Fibroblast of gingiva (primary cell): ENCODE results near the gene PDK1.
A peak's percentile ranks its signal among the peaks of the same experiment; 100 is the strongest.
"Not testable (repeated sequence)": the region's sequence is repeated elsewhere in the genome, so short reads cannot be mapped to it uniquely, and the experiment has no call there.

ENCODE experiments used
- DNase-seq: peaks from one replicate; pipeline ENCODE4 v3.0.0-alpha.2; 2011; ENCODE audit warnings: low read depth

PDK1 gene

DNA sequence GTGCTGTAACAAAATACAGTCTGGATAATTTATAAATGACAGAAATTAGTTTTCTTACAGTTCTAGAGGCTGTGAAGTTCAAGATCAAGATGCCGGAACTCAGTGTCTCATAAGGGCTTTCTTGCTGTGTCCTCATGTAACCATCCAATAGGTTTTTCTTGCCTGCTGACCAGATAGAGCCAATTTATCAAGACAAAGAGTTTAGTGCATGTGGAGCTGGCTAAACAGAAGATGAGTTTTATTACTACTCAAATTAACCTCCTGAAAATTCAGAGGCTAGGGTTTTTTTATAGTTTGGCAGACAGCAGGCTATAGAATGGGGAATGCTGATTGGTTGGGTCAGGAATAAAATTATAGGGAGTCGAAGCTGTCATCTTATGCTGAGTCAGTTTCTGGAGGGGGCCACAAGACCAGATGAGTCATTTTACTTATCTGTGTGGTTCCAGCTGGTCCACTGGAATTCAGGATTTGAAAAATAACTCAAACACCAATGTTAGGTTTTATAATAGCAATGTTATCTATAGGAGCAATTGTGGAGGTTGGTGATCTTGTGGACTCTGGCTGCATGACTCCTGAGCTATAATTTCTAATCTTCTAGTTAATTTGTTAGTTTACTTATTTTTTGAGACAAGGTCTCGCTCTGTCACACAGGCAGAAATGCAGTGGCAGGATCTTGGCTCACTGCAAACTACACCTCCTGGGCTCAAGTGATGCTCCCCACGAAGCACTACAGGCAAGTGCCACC lies 3.2 kb upstream of the PDK1 start:
- peak; percentile 60 for DNase-seq

DNA sequence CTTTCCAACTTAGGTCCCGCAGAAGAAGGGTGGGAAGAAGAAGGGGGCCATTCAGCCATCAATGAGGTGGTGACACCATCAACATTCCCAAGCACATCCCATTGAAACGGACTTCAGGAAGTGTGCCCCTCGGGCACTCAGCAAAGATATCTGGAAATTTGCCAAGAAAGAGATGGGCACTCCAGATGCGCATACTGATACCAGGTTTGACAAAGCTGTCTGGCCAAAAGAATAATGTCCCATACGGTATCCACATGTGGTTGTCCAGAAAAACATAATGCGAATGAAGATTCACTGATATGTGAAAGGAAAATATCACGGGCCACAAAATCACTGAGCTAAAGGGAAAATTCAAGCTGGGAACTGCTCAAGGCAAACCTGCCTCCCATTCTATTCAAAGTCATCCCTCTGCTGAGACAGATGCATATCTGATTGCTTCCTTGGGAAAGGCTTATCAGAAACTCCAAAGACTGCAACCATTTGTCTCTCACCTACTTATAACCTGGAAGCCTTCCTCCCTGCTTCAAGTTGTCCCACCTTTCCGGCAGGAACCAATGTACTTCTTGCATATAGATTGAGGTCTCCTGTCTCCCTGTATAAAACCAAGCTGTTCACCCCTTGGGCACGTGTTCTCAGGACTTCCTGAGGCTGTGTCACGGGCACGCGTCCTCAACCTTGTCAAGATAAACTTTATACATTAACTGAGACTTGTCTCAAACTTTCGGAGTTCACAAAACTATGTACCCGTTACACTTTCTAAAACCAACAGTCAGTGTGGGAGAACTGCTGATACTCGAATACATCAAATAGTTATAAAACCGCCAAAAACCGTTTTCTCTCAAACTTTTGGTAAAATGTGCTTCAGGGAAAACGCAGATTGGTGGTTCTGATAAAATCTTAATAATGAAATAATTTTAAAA lies 1.3 kb upstream of the PDK1 start:
- no peak for DNase-seq

DNA sequence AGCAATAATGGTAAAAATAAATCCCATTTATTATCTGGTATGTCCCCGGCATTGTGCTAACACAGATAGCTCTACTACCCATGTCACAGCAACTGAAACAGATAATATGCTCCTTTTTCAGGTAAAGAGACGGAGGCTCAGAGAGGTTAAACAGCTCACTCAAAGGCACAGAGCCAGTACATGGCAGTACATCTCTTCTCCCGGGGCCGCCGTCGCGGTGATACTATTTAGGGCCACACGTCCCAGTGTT lies 693 bp upstream of the PDK1 start:
- no peak for DNase-seq

DNA sequence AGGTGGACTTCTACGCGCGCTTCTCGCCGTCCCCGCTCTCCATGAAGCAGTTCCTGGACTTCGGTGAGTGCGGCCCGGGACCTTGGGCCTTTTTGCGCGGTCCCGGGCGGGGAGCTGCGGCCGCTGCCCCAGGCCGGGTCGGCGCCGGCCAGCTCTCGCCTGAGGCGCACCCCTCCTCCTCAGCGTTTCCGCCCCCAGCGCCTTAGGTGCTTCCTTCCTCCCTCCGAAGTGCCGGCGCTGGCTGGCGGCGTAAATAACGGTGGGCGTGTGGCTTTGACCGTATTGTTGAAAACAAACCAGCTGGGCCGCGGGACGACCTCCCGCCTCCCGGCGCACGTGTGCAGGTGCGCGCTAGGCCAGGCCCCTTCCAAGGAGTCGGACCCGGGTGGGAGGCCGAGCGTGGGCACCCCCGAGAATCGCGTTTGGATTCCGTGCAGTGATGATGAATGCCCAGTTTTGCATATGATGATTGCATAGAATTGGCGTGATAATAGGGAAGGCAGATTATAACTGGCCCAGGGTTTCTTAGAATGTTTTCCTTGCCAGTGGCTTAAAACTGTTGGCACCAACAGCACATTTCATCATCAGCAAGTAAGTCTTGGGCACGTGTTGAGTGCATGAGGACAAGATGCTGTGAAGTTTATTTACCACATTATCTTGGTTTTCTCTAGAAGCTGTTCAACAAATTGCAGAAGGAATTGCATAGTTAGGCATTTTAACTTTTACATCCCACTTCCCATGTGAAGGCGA lies 569 bp downstream of the PDK1 start:
- DNase-seq: peak; percentile 85

DNA sequence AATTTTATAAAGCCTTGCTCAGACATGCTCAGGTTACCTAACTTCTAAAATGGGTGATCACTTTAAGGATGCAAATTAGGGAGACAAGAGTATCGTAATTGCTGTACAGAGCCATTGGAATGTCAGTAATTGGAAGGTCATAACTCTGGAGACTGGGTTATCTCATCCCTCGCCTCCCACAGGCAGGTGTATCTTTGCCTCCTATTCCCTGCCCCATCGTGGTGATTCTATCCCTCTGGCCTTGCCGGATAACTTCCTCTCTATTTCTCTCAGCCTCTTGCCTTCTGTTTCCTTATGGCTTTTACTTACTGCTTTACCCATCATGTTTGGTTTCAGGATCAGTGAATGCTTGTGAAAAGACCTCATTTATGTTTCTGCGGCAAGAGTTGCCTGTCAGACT lies 2.5 kb downstream of the PDK1 start:
- DNase-seq: no peak

DNA sequence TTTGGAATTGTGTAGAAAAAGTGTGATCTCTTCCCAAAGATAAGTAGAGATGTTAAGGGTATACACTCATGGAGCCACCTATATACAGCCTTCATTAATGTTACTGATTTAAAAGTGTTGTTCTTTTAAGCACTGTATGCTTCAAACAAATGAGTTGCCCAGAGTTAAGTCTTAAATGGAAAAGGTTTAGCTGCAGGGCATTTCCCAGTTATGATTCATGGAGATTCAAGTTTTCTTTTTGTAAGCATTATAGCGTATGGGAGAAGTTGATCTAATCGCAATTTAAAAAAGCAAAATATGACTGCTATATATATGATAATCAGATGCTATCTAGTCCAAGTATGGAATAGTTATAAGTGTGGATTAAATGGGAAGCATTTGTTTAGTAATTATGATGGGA lies 4.8 kb downstream of the PDK1 start:
- no peak for DNase-seq

DNA sequence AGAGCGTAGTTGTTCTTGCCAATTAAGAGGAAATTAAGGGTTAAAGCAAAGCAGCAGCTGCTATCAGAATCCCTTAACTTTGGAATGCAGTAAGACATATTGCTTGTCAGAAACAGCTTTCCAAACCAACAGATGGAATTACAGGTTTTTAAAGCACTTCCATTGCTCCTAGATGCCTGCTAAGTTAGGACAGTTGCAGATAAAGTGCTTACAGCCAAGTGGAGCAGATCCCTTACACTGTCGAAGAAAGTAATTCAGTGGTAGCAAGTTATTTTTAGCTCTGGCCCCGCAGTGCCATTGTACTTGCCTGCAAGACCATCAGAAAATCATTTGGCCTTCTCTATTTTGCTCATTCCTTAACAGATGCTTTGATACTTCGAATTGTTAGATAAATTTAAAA lies 5.4 kb downstream of the PDK1 start:
- DNase-seq: no peak

DNA sequence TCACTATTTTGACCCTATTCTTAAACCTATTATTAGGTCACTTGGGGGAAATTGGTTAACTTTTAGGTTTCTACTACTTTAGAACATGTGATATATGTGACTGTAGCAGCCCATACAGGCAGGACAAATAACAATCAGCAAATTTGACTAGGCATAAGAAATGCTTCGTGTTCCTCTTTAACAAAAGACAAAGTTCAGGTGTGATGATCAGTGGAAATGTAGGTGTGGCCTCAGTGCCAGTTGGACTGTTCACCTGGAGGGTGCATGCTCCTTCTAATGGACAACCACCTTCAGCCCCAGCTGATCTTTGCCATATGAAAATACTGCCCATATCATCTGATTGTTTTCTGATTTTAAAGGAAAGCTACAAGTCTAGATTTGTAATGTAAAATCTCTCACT lies 6.4 kb downstream of the PDK1 start:
- DNase-seq: no peak

DNA sequence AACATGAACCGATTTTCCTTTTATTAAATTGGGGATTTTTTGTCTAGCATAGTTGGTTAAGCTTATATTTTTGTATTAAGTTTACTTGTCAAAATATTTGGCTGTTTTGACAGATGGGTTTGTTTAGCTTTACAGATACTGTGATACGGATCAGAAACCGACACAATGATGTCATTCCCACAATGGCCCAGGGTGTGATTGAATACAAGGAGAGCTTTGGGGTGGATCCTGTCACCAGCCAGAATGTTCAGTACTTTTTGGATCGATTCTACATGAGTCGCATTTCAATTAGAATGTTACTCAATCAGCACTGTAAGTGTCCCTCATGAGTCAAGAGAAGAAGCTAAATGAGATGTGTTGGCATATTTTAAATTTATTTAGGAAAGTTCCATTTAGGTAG lies 8.5 kb downstream of the PDK1 start:
- peak; percentile 6 for DNase-seq

DNA sequence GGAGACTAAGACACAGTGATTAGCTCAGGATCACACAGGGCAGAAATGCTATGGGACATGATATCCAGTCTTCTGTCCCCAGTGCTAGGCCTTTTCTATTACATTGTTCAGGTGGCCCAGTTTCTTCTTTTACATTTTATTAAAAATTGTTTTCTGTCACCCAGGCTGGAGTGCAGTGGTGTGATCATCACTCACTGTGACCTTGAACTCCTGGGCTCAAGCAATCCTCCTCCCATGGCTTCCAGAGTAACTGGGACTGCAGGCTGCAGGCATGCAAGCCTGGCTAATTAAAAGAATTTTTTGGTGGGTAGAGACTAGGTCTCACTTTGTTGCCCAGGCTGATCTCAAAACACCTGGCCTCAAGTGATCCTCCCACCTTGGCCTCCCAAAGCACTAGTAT lies 15.4 kb downstream of the PDK1 start:
- no peak for DNase-seq

DNA sequence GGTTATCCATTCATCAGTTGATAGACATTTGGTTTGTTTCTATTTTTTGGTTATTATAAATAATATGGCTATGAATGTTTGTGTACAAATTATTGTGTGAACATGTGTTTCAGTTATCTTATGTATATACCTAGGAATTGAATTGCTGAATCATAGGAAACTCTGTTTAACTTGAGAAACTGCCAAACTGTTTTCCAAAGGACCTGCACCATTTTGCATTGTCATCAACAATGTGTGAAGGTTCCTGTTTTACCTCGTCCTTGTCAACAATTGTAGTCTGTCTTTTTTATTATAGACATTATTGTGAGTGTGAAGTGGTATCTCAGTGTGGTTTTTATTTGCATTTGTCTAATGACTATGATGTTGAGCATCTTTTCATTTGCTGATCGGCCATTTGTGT lies 17.1 kb downstream of the PDK1 start:
- DNase-seq: no peak

DNA sequence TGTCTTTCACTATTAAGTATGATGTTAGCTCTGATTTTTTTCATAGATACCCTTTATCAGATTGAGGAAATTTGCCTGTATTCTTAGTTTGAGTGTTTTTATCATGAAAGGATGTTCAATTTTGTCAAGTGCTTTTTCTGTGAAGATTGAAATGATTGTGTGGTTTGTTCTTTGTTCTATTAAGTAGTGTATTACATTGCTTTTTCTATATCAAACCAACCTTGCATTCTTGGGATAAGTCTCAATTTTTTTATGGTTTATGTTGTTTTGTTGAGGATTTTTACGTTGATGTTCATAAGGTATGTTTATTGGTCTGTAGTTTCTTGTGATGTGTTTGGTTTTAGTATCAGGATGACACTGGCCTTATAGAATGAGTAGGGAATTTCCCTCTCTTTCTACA lies 19.1 kb downstream of the PDK1 start:
- DNase-seq: no peak

DNA sequence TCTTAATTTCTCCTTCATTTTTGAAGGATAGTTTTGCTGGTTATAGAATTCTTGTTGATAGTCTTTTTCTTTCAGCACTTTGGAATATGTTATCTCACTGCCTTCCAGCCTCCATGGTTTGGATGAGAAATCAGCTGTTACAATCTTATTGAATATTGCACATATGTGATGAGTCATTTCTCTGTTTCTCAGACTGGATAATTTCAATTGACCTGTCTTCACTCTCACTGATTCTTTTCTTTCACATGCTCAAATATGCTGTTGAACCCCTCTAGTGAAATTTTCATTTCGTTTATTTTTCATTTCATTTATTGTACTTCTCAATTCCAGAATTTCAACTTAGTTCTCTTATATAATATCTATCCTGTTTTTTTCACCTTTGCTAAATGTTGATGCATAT lies 22.2 kb downstream of the PDK1 start:
- no peak for DNase-seq

DNA sequence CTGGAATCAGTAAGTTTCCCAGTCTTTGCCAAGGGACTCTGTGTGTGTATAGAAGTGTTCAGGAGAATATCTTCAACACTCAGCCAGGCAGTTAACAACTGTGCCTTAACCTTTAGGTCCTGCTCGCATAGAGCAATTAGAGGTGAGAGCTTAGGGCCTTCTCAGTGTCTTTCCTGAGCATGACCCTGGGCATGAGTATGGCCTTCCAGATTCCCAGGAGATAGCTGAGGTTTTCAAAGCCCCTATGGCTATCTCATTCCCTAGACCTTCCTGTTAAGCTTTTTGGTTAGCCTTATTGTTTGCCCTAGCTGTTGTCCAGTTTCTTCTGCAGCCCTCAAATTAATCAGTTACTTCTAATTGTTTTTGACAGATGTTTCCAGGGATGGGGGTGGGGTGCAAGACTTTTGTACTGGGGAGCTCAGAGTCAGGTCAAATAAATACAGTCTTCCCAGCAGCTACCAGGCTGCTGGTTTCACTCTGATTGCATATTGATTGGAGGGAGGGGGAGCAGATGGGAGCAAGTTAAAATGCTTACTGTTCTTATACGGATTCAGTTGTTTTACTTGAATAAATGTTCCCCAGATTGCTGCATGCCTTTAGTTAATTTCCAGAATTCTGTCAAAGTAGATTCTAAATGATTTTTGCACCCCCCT lies 23.1 kb downstream of the PDK1 start:
- DNase-seq: no peak

DNA sequence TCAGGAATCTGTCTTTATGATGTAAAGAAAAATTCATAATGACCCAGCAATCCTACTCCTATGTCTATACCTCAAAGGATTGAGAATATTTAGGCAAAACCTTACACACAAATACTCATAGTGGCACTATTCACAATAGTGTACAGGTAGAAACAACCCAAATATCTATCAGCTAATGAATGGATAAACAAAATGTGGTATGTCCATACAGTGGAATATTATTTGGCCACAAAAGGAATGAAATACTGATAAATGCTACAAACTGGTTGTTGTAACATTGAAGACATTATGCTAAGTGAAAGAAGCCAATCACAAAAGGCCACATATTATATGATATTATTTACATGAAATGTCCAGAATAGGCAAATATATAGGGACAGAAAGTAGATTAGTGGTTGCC lies 24.7 kb downstream of the PDK1 start:
- no peak for DNase-seq

DNA sequence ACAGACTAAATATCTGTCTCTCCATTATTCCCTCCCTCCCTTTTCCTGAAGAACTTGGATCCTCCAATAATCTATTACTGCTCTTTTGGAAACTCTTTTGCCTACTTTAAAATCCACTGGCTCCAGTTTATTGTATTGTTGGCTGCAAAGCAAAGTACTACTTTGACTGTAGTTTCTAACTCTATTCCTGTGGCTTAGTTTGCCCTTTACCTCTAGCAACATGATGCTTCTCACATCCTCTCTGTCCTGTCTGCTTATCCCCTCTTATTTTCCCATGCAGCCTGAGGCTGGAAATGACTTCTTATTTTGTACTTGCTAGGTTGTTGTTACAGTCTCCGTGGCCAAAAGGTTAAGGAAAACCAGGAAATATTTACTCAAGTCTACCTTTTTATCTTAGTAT lies 26.8 kb downstream of the PDK1 start:
- no peak for DNase-seq

DNA sequence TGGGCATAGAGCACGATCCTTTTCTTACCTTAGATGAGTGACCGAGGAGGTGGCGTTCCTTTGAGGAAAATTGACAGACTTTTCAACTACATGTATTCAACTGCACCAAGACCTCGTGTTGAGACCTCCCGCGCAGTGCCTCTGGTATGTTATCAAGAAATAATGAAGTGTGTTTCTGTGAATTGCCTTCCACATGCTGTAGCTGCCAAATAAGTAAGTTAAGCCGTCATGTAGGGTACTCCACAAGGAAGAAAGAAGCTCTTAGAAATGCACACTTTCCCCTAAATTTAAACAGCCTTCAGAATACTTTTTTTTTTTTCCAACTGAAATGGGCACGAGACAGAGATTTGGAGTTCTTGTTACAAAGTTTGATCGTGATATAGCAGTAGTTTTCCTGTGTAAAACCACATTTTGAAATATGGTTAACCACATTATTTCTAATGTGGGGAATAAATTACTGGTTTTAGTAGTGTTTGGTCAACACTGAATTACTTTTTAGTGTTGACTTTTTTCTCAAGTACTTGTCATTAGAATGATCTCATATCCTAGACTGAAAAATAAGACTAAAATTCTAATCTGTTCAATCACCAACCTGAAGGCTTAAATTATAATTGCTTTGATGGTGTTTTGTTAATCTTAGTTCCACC lies 30.5 kb downstream of the PDK1 start:
- no peak for DNase-seq

DNA sequence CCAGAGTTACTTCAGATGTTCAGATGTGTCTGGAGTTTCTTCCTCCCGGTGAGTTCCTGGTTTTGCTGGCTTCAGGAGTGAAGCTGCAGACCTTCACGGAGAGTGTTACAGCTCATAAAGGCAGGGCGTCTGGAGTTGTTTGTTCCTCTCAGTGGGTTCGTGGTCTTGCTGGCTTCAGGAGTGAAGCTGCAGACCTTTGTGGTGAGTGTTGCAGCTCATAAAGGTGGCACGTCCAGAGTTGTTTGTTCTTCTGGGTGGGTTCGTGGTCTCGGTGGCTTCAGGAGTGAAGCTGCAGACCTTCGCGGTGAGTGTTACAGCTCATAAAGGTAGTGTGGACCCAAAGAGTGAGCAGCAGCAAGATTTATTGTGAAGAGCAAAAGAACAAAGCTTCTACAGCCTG lies 31.3 kb downstream of the PDK1 start:
- not testable (repeated sequence) for DNase-seq

DNA sequence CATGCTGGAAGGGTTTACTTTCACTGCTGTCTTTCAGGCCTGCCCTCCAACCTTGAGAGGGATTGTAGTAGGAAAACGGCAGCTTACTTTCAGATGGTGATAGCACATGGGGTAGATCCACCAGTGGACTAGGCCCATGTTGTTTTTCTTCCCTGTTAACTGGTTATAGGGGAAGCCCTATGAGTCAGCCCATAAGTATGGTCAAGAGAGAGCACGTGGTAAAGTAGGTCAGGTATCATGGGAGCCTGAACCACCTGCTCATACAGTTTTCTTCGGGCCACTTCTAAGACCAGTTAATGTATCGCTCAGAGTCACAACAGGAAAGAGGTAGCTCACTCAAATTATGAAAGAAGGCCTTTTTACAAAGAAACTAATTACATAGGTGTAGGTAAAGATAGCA lies 33.0 kb downstream of the PDK1 start:
- DNase-seq: no peak

DNA sequence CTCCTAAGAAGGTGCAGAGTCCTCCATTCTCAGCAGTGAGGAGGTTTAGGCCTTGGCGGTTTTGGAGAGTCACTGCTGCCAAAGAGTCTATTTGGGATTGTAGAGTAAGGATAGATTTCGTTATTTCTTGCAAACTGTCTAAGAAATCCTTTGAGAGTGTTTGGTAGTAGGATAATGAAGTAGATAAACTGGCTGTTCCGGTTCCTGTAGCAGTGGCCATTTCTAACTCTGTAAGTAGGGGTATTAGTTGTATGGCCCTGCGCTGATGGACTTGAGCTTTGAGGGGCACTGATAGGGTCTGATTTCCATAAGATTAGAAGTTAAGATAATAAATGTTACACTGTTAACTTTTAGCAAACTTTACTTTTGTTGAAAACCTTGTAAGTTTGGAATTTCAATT lies 35.5 kb downstream of the PDK1 start:
- DNase-seq: not testable (repeated sequence)

DNA sequence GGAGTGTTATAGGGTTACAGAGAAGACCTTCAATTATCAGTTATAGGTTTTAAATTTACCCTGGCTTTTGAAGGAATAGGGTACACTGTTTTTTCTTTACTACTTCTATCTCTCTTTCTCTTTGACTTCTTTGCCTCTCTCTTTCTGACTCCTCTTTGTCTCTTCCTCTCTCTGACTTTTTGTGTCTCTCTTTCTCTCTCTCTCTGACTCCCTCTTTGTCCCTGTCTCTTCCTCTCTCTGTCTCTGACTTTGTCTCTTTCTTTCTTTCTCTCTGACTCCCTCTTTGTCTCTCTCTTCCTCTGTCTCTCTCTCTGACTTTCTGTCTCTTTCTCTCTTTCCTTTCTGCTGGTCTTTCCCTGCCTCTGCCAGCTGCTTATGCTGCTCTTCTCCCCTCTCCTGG lies 36.3 kb downstream of the PDK1 start:
- DNase-seq: not testable (repeated sequence)

DNA sequence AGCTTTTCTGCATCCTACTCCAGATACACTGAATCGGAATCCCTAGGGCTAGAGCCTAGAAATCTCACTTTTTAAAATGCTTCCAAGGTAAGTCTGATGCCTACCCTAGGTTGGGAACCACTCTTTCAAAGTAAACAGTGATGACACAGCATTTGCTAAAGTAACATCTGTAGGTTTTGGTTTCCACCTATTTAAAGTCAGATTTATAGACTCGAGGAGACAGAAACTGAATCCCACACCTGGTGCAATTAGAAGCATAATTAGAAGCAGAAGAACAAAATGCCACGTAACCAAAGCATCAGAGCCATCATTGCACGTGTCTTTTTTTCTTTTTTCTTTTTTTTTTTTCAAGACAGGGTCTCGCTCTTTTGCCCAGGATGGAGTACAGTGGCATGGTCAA lies 40.9 kb downstream of the PDK1 start:
- no peak for DNase-seq
